Natural killer cell (primary cell): ENCODE data around the gene TANC1. TPM values are rescaled to one million over a fixed set of nuclear protein-coding genes. Genes with fewer than 3 reads are reported as not detected.

Source experiments
- ATAC-seq, 3 donors: fragments of 150-1000 bp in 2 of 3; fragments of 200-7000 bp in 1 of 3; cut with Tn5 transposase; 1 replicate in 1 of 3; 2 replicates in 2 of 3; pipeline ENCODE4 v1.10.0; 2021; ENCODE audit warnings: mild to moderate bottlenecking in 2 of 3, moderate library complexity in 2 of 3
- DNase-seq, 2 donors: peaks; one replicate each; pipeline versions ENCODE4 v3.0.0 to v3.0.0-alpha.2; 2013 to 2021; ENCODE audit warnings: mixed read lengths in 1 of 2
- H3K27ac ChIP-seq: one replicate; pipeline ENCODE4 v1.5.1; 2013; ENCODE audit warnings: mild to moderate bottlenecking, low read length
- H3K27me3 ChIP-seq: one replicate; pipeline ENCODE4 v1.6.1; 2013; ENCODE audit warnings: low read length; ENCODE audit not compliant: control insufficient read depth, insufficient read depth
- H3K36me3 ChIP-seq: one replicate; pipeline ENCODE4 v1.6.1; 2013; ENCODE audit warnings: low read length; ENCODE audit not compliant: control insufficient read depth, insufficient read depth
- H3K4me1 ChIP-seq: one replicate; pipeline ENCODE4 v1.6.1; 2013; ENCODE audit warnings: low read length; ENCODE audit not compliant: control insufficient read depth, insufficient read depth
- H3K4me3 ChIP-seq: one replicate; pipeline ENCODE4 v1.5.1; 2013; ENCODE audit warnings: low read length
- H3K9me3 ChIP-seq: one replicate; pipeline ENCODE4 v1.6.1; 2013; ENCODE audit warnings: low read length; ENCODE audit not compliant: control insufficient read depth, insufficient read depth
- H3K27ac Mint-ChIP-seq, 2 donors: one replicate each; pipeline ENCODE4 v1.8.0; 2022; ENCODE audit warnings: mild to moderate bottlenecking in 2 of 2, mixed read lengths in 2 of 2, moderate library complexity in 1 of 2
- H3K27me3 Mint-ChIP-seq, 2 donors: one replicate each; pipeline ENCODE4 v1.8.0; 2022; ENCODE audit warnings: low read depth in 2 of 2, mixed read lengths in 2 of 2
- H3K36me3 Mint-ChIP-seq: one replicate; pipeline ENCODE4 v1.8.0; 2022; ENCODE audit warnings: mixed read lengths
- H3K4me1 Mint-ChIP-seq, 2 donors: one replicate each; pipeline ENCODE4 v1.8.0; 2022; ENCODE audit warnings: mixed read lengths in 2 of 2
- H3K4me3 Mint-ChIP-seq: one replicate; pipeline ENCODE4 v1.8.0; 2022; ENCODE audit warnings: mild to moderate bottlenecking, moderate library complexity, mixed read lengths
- H3K9me3 Mint-ChIP-seq, 2 donors: one replicate each; pipeline ENCODE4 v1.8.0; 2022; ENCODE audit warnings: mixed read lengths in 2 of 2
- CTCF ChIP-seq: fragments of 200-600 bp; IDR thresholded peaks from one replicate; pipeline ENCODE4 v1.8.0; 2022; ENCODE audit warnings: antibody characterized with exemption
- WGBS: methylation state at CpG from one replicate; pipeline ENCODE4 v1.1.7; 2013; ENCODE audit warnings: missing lambda C conversion rate; ENCODE audit not compliant: insufficient coverage; 5-methylcytosine and 5-hydroxymethylcytosine counted together
- intact Hi-C: fragments of 100-400 bp; cut with micrococcal nuclease; formaldehyde crosslinking; loops from one replicate; pipeline ENCODE4 v1.14.2; 2022
- total RNA-seq, 4 donors: library from RNA; stranded (reverse); fragments of 120-200 nt in 1 of 4; gene quantifications; one replicate each; pipeline versions ENCODE4 v1.2.3 to v1.2.4, GENCODE V29; 2013 to 2022

The TANC1 gene
- total RNA-seq, 3 donors from 2014 or later (not counting 1 experiment from before 2014, with no cell fraction given), result 0.82 to 4.2 (median 1.1) TPM

DNA sequence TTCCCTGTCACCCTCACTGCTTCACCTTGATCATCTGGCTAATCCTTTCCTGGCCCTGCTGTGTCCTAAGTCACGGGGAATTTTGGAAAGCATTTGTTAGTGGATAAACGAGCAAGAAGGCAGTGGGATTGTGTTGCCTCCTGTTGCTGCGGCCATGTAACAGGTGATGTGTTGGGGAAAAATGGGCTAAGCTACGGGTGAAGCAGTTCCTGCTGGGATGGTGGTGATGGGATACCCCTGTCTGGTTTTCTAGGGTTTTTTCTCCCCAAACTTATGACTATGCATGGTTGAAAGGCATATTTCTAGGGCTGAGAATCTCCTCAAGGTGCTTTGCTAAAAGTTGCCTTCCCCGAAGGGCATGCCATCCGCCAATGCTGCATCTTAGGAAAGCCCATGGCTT is 249.9 kb downstream of the TANC1 start:
- Mint-ChIP-seq H3K4me3 (no peak overlapping the region), H3K4me1 (peaks cover 2 to 13% of the 10 kb centered on the region in 2 donors), H3K27me3 (no peaks in the 10 kb centered on the region), H3K27ac (no peak overlapping the region), H3K9me3 (no peaks in the 10 kb centered on the region), H3K36me3 (no peaks in the 10 kb centered on the region)
- 98% methylated on average over 6 of the region's 6 CpGs for WGBS
- peaks cover 3% of the 10 kb centered on the region for H3K9me3 ChIP-seq
- DNase-seq (no peak), ATAC-seq (no peak)
- H3K4me1 ChIP-seq, result no peaks in the 10 kb centered on the region
- H3K27ac ChIP-seq, result no peak overlapping the region
- H3K4me3 ChIP-seq, result no peak overlapping the region
- no peak for TF ChIP-seq CTCF
- H3K36me3 ChIP-seq, result no peaks in the 10 kb centered on the region
- intact Hi-C loops, result no loop called here
- H3K27me3 ChIP-seq, result no peaks in the 10 kb centered on the region

GRCh38 chr2:159219394-159219998 is 251.1 kb downstream of the TANC1 start:
- H3K27ac ChIP-seq, result no peak overlapping the region
- DNase-seq (no peak), ATAC-seq (no peak)
- Mint-ChIP-seq H3K36me3 (no peaks in the 10 kb centered on the region), H3K4me3 (no peak overlapping the region), H3K4me1 (peaks cover 13 to 20% of the 10 kb centered on the region in 2 donors), H3K27ac (no peak overlapping the region), H3K9me3 (no peaks in the 10 kb centered on the region), H3K27me3 (no peaks in the 10 kb centered on the region)
- 96% methylated on average over 8 of the region's 8 CpGs for WGBS
- no peaks in the 10 kb centered on the region for H3K36me3 ChIP-seq
- peaks cover 10% of the 10 kb centered on the region for H3K4me1 ChIP-seq
- TF ChIP-seq CTCF, result no peak
- no peaks in the 10 kb centered on the region for H3K27me3 ChIP-seq
- intact Hi-C loops, result no loop called here
- no peak overlapping the region for H3K4me3 ChIP-seq
- peaks cover 3% of the 10 kb centered on the region for H3K9me3 ChIP-seq

GRCh38 chr2:159224061-159224813 is 255.8 kb downstream of the TANC1 start:
- H3K36me3 ChIP-seq, result no peaks in the 10 kb centered on the region
- peak overlapping the region; percentile 46 to 81 for H3K27ac Mint-ChIP-seq
- H3K36me3 Mint-ChIP-seq, result no peaks in the 10 kb centered on the region

More at GRCh38 chr2:159224061-159224813, 255.8 kb downstream of the TANC1 start:
- Mint-ChIP-seq H3K27me3 (no peaks in the 10 kb centered on the region), H3K4me3 (peak overlapping the region; percentile 69), H3K9me3 (no peaks in the 10 kb centered on the region), H3K4me1 (peaks cover 55% of the 10 kb centered on the region in 2 donors)
- no peak for TF ChIP-seq CTCF
- Histone ChIP-seq H3K27me3 (no peaks in the 10 kb centered on the region), H3K4me1 (peaks cover 54% of the 10 kb centered on the region), H3K4me3 (no peak overlapping the region), H3K9me3 (no peaks in the 10 kb centered on the region), H3K27ac (no peak overlapping the region)
- intact Hi-C loops, result no loop called here
- no peak for DNase-seq
- 78% methylated on average over 17 of the region's 17 CpGs for WGBS
- peak in 1 of 3 donors; percentile 4 for ATAC-seq
